Epithelial cell of proximal tubule (primary cell): Measurements from ENCODE around the gene SLC4A9. TPM values are rescaled to one million over a fixed set of nuclear protein-coding genes. Genes with fewer than 3 reads are reported as not detected.

Source experiments
- DNase-seq: peaks from one replicate; pipeline ENCODE4 v3.0.0-alpha.2; 2011; ENCODE audit warnings: low read depth
- H3K4me3 ChIP-seq: 2 replicates; pipeline ENCODE4 v1.5.1; 2011; ENCODE audit warnings: low read depth, mild to moderate bottlenecking, low read length
- total RNA-seq: library from RNA; depleted of rRNA; stranded (reverse); fragments of >200 nt; gene quantifications from 2 replicates; pipeline ENCODE4 v1.2.3, GENCODE V29; 2015
- TF ChIP-seq, protein P1 (sequence below): conservative IDR thresholded peaks from 2 replicates; pipeline ENCODE4 v1.5.1; 2012; ENCODE audit warnings: low read depth, mild to moderate bottlenecking, low read length

Gene SLC4A9
- total RNA-seq, 1 donor from 2014 or later: not detected

DNA sequence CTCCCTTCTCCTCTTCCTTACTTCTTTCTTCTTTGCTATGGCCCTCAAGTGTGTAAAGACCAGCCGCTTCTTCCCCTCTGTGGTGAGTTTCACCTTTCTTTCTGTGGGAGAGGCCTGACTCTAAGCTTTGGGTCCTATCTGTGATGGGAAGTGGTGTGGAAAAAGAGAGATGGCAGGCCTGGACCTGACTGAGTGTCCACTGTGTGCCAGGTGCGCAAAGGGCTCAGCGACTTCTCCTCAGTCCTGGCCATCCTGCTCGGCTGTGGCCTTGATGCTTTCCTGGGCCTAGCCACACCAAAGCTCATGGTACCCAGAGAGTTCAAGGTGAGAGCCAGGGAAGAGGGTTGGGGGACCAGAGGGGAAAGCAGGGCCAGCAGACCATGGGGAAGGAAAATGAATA, 5.9 kb downstream of the SLC4A9 start:
- no peak overlapping the region for H3K4me3 ChIP-seq
- TF ChIP-seq, protein P1, sequence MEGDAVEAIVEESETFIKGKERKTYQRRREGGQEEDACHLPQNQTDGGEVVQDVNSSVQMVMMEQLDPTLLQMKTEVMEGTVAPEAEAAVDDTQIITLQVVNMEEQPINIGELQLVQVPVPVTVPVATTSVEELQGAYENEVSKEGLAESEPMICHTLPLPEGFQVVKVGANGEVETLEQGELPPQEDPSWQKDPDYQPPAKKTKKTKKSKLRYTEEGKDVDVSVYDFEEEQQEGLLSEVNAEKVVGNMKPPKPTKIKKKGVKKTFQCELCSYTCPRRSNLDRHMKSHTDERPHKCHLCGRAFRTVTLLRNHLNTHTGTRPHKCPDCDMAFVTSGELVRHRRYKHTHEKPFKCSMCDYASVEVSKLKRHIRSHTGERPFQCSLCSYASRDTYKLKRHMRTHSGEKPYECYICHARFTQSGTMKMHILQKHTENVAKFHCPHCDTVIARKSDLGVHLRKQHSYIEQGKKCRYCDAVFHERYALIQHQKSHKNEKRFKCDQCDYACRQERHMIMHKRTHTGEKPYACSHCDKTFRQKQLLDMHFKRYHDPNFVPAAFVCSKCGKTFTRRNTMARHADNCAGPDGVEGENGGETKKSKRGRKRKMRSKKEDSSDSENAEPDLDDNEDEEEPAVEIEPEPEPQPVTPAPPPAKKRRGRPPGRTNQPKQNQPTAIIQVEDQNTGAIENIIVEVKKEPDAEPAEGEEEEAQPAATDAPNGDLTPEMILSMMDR: no peak
- DNase-seq: no peak

GRCh38 chr5:140366589-140367255, 6.7 kb downstream of the SLC4A9 start:
- TF ChIP-seq, protein P1: no peak
- no peak for DNase-seq
- H3K4me3 ChIP-seq: no peak overlapping the region

DNA sequence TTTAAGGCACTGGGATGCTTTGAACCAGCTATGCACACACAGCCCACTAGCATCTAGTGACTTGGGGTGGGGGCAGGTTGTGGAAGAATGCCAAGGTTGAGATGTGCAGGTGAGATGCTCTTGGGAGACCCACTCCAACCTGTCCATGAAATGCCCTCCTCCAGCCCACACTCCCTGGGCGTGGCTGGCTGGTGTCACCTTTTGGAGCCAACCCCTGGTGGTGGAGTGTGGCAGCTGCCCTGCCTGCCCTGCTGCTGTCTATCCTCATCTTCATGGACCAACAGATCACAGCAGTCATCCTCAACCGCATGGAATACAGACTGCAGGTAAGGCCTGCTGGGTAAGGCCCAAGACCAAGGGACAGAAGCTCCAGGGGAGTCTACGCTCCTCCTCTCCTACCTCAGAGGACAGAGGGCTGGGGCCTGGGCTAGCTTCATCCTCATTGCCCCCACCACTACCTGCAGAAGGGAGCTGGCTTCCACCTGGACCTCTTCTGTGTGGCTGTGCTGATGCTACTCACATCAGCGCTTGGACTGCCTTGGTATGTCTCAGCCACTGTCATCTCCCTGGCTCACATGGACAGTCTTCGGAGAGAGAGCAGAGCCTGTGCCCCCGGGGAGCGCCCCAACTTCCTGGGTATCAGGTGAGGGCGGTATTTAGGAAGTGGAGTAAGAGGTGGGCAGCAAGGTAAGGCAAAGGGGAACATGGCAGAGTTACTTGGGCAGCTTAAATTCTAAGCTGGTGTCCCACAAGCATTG, 7.4 kb downstream of the SLC4A9 start:
- TF ChIP-seq, protein P1: no peak

DNA sequence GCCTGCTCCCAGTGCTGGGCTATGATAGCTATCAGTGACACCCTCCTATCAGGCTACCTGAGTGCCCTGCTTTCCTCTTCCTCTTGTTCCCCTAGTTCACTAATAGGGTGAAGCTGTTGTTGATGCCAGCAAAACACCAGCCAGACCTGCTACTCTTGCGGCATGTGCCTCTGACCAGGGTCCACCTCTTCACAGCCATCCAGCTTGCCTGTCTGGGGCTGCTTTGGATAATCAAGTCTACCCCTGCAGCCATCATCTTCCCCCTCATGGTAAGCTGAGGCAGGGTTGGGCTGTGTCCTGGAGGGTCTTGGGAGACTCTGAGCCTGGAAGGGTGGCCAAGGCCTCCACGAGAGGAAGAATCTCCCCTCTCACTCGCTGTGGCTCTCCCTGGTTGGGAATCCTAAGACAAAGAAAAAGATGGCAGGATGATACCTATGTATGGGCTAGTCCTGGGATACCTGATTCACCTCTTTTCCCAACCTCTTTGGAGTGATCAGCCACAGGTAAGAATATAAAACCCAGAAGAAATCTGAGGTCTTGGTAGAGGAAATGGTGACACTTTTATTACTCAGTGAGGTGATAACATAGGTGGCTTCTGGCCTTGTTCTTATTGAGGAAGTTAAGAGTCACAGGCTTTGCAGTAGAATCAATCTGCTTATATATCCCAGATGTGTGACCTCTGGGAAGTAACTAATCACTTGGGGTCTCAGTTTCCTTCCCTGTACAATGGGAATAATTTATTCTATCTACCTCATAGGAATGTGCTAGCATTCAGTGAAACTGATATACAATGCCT, 11.6 kb downstream of the SLC4A9 start:
- TF ChIP-seq, protein P1: no peak

More for the DNA sequence above, 7.4 kb downstream of the SLC4A9 start:
- no peak overlapping the region for H3K4me3 ChIP-seq
- no peak for DNase-seq

GRCh38 chr5:140372971-140373487, 13.0 kb downstream of the SLC4A9 start:
- TF ChIP-seq, protein P1: peak; percentile 89

More for the DNA sequence above, 11.6 kb downstream of the SLC4A9 start:
- H3K4me3 ChIP-seq: no peak overlapping the region
- DNase-seq: no peak

GRCh38 chr5:140381351-140381750, 21.4 kb downstream of the SLC4A9 start:
- DNase-seq: no peak
- H3K4me3 ChIP-seq: no peak overlapping the region
- TF ChIP-seq, protein P1: no peak

More at GRCh38 chr5:140372971-140373487, 13.0 kb downstream of the SLC4A9 start:
- DNase-seq: no peak
- no peak overlapping the region for H3K4me3 ChIP-seq
